ENCODE data around the gene ZNRD2.

Gene ZNRD2

GRCh38 chr11:65538232-65538914, 31.9 kb upstream of the ZNRD2 start:
- no peak for DNase-seq (ENCODE audit: low read depth in 2 of 2)

DNA sequence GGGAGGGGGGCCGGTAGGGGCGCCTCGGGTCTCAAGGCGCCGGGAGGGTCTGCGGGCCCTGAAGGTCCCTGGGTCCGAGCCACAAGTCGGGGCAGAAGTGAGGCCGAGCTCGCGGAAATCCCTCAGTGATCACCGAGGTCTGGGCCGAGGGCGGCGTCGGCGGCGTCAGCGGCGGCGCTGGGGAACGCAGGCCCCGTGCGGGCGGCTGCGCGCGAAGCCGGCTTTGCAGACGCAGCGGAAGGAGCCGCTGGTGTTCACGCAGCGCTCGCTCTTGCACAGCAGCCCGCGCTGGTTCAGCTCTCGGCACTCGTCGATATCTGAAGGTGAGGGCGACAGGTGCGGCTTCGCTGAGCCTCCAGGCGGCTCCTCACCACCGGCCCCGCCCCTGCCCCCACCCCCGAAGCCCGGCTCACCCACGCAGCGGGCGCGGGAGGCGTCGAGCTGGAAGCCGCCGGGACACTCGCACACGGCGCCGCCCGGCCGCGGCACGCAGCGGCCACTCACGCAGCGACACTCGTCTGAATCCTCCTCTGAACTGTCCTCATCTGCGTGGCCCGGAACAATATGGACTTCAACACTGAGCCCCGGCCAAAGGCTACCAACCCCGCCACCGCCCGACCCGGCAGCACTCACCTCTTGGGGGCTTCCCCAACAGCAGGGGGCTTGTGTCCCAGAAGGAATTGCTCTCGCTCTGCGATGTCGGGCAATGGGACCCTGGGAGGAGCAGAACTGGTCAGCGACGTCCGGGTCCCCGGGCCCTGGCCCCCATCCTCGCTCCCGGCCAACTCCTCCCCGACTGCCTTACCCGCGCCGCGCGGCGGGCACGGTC, 31.1 kb upstream of the ZNRD2 start:
- no peak for DNase-seq (ENCODE audit: low read depth in 2 of 2)

- no peak for DNase-seq (ENCODE audit: low read depth in 2 of 2)
Observed at GRCh38 chr11:65539744-65540289, 30.5 kb upstream of the ZNRD2 start.

DNA sequence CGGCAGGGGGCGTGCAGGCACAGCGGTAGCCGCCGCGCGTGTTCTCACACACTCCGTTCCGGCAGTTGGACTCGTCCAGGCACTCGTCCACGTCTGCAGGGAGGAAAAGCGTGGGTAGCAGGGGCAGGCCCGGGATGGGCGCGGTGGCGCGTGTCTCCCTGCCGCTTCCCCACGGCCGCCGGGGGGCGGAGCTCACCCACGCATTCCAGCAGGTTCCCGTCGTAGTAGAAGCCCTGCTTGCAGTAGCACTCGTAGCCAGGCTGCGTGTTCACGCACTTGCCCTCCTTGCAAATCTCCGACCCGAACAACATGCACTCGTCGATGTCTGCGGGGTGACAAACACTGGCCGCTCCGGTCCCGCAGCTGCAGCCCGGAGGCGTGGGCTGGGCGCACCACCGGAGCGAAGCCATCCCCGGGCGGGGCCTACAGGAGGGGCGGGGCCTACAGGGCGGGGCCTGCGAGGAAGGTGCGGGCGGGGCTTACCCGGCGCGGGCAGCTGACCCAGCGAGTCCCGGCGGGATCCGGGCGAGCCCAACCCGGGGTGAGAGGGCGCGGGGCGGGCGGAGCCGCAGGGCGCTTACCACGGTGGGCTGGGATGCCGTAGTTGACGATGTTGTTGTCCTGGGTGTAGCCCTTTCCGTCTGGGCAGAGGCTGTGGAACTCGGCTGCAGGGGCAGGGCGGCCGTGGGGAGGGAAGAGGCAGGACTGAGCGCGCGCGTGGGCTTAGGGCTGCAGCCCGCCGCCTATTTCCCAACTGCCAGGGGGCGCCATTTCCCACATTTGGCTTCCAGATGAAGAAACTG, 29.8 kb upstream of the ZNRD2 start:
- DNase-seq (ENCODE audit: low read depth in 2 of 2): peak; percentile 79 to 85

DNA sequence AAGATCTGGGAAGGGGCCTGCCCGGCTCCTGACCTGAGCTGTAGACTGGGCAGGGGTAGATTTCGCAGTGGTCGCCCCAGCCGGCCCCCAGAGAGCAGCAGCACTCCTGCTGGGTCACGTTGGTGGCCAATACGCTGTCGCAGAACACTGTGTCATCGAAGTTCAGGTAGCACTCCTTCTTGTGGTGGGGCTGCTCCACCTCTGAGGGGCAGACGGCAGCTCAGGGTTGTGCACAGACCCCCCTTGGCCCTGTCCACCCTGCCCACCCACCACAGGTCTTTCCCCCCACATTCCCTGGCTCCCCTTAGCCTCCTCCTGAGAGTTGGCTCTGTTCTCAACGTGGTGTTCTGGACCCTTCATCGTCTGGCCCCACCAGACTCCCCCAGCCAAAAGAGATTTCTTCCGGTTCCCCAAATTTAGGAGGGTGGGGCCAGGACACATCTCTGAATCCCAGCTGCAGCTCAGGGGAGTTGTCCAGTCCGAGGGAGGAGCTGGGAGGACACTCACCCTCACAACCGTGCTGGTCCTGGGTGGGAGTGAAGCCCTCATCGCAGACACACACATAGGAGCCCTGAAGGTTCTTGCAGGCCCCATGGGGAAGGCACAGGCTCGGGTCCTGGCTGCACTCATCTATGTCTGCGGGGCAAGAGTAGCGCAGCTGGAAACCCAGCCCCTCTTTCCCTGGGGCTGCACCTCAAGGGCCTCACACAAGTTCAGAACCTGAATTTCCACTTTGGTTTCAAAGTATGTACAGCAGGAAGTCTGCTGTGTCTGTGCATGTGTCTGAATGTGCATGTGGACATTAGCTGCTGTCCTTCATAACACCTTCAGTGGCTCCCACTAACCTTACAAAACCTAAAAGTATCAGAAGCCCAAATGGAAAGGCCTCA, 28.9 kb upstream of the ZNRD2 start:
- DNase-seq (ENCODE audit: low read depth in 2 of 2): no peak

GRCh38 chr11:65542738-65543390, 27.4 kb upstream of the ZNRD2 start:
- no peak for DNase-seq (ENCODE audit: low read depth in 2 of 2)

- no peak for DNase-seq (ENCODE audit: low read depth in 2 of 2)
Observed at GRCh38 chr11:65545853-65546216, 24.4 kb upstream of the ZNRD2 start.

DNA sequence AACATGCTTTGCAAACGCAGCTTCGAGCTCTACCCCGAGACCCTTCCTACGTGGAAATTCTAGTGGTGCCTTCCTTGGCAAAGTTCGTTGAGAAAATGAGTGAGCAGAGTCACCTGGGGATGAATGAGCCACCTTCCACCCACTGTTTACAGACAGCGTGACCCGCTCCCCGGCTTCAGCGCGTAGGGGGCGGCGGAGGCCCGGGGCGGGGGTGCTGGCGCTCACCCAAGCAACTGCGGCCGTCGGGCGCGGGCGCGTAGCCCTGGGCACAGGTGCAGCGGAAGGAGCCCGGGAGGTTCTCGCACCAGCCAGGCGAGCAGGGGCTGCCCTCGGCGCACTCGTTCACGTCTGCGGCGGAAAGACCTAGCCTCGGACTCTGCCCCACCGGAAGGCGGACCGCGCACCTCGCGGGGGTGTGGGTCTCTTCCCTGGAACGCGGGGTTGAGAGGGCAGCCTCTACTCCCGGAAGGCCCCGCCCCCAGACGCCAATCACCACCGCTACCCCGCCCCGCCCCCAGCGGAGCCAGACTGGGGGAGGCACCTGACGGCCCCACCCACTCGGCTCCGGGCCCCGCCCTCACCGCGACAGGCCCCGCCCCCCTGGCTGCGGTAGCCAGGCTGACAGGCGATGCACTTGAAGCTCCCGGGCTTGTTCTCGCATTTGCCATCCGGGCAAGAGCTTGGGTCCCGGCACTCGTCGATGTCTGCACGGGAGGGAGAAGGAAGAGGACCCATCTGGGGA, 23.9 kb upstream of the ZNRD2 start:
- peak; percentile 99 for DNase-seq (ENCODE audit: low read depth in 2 of 2)

- DNase-seq (ENCODE audit: low read depth in 2 of 2): no peak
Observed at GRCh38 chr11:65547446-65548125, 22.7 kb upstream of the ZNRD2 start.

GRCh38 chr11:65548395-65548794, 21.9 kb upstream of the ZNRD2 start:
- DNase-seq (ENCODE audit: low read depth in 2 of 2): no peak

GRCh38 chr11:65549096-65549495, 21.2 kb upstream of the ZNRD2 start:
- no peak for DNase-seq (ENCODE audit: low read depth in 2 of 2)

DNA sequence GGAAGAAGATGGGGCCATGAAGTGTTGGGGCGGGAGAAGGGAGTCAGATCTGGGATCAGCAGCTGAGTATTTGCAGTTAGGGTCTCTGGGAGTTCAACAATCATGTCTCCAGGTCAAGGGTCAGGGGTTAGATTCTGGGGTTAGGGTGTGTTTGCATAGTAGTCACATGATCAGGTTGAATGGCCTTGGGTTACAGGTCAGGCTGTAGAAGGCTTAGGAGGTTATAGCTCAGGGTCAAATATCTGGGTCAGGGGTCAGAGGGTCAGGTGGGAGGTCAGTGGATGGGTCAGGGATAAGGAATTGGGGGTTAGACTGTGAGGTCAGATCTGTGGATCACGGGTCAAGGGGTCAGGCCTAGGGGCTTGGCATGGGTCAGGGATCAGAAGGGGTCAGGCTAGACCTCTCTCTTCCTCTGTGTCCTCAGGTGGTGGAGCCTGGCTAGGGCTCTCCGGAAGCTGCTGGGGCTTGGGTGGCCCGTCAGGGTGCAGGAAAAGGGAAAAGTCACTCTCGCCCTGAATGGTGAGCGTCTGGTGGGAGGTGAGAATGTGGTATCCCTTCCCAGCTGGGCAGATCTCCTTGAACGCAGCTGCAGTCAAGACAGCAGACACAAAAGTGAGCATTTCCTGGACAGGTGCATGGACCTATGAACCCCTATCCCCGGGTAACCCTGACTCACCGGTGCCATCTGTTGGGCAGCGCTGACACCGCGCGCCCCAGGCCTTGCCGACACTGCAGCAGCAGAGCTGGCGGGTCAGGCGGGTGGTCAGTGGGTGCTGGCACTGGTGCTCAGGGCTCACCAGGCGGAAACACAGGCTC, 18.5 kb upstream of the ZNRD2 start:
- DNase-seq (ENCODE audit: low read depth in 2 of 2): peak in 1 of 2 donors; percentile 54

GRCh38 chr11:65552388-65552951, 17.8 kb upstream of the ZNRD2 start:
- no peak for DNase-seq (ENCODE audit: low read depth in 2 of 2)

DNA sequence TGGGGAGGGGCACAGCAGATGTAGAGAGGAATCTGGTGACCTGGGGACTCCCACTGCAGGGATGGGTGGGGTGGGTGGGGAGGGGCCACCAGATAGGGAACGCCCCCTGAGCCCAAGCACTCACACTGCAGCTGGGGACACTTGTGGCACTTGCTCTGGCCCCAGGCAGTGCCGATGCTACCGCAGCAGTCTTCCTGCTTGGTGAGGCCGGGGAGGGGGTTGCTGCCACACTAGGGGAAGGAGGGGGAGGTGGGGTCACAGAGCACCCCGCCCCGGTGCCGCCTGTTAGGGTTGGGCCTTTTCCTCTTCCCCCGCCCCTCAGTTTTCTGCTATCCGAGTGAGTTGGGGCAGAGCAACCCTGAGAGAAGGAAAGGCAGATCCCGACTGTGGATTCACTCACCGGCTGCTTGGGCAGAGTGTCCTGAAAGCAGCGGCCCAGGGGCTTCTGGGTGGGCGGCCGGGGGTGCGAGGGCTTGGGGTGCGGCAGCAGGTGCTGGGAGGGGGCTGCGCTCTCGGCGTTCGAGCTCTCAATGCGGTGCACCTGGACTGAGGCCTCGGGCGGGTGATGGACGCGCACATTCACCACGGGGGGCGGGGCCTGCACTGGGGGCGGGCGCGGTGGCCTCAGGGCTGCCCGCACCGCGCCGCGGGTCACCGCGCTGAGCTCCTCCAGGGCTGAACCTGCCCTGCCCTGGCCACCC, 16.8 kb upstream of the ZNRD2 start:
- peak in 1 of 2 donors; percentile 52 for DNase-seq (ENCODE audit: low read depth in 2 of 2)

DNA sequence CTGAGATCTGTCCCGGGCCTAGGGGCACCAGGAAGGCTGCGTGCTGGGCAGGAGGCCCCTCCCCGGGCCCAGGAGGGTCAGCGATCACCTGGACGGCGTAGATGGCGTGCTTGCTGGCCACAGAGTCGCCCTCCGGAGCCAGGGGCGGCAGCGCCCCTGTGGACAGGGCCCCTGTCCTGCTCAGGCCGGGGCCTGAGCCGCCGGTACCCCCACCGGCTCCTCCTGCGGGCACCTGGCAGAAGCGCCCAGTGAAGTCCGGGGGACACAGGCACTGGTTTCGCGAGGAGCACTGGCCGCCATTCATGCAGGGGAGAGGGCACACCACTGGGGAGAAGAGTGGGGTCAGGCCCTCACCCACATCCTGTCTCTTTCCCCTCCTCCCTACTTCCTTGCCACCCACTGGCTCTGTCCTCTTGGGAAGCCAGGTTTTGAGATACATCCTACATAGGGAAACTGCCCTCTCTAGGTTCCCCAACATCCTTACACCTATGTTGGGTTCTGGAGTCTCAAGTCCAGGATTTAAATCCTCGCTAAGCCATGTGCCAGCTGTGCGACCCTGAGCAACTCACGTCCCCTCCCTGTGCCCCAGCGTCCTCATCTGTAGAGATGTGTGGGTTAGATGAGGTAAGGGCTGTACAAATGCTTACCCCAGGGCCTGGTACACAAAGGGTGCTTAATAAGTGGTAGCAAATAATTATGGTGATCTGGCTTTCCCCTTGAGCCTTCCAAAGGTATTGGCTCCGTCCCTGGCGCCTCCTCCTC, 16.0 kb upstream of the ZNRD2 start:
- no peak for DNase-seq (ENCODE audit: low read depth in 2 of 2)

- DNase-seq (ENCODE audit: low read depth in 2 of 2): no peak
Observed at GRCh38 chr11:65554842-65555430, 15.3 kb upstream of the ZNRD2 start.

Data from stimulated activated CD8-positive, alpha-beta memory T cell treated with anti-CD3 and anti-CD28 coated beads, Interleukin-2, amount 100 ng/mL, for 48 hours (primary cell).